GM19043 (cell line): ENCODE results near the gene PPP2R5E.
"Not testable (repeated sequence)": the region's sequence is repeated elsewhere in the genome, so short reads cannot be mapped to it uniquely, and the experiment has no call there.

Experiments
- ATAC-seq: cut with Tn5 transposase; IDR thresholded peaks from one replicate; pipeline ENCODE4 v1.9.1; 2021; ENCODE audit warnings: low read depth; ENCODE audit not compliant: unreplicated experiment

PPP2R5E gene

DNA sequence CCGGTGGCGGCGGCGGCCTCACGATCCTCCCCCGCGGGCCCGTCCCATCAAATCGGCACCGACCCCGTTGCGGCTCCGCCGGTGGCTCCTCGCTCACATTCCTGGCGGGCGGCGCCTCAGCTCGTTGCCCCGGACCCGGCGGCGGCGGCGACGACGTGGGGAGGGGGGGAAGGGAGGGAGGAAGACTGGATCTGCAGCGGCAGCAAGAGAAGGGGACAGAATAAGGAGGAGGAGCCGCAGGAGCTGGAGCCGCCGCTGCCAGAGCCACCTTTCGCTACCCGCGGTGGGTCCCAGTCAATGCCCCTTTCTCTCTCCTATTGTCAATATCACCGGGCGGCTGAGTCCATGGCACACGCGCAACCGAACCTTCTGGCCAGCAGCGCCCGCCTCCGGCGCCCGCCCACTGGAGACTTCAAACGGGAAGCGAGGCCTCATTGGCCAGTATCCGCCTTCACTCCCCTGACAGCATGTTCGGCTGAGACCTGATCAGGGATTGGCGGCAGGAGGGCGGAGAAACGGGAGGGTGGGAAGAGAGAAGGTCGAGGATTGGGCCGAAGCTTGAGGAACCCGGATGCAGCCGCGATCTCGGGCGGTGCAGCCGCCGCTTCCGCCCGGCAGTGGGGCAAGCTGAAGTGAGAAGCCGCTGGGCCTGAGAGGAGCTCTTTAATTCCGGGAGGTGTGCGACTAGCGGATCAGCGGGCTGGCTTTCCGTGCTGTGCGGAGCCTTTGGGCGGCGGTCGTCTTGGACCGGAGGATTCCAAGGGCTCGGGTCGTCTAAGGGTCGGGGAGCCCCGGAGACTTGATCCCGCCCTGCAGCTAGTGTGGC is at the start of gene PPP2R5E:
Gene PPP2R5E, minus strand, starts transcription at position 378 of the 826 bp plus-strand sequence. CDS start 3,692 bp downstream, outside the sequence.
- peak; percentile 94 for ATAC-seq

- not testable (repeated sequence) for ATAC-seq
Measured at GRCh38 chr14:63583046-63583445, 39.9 kb upstream of the PPP2R5E start.

DNA sequence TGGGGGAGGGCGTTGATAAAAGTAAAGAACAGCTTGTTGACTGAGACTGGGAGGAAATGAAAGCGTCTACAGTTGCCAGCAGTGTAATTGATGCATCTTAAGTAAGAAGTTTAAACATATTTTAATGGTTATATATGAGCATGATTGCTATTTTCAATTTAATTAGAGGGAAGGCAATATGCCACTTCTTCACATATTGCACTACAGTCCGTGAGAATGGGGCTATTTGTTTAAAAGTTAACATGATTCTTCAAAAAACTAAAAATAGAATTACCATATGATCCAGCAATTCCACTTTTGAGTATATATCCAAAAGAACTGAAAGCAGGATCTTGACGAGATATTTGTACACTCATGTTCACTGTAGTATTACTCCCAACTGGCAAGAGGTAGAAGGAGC is 38.3 kb upstream of the PPP2R5E start:
- ATAC-seq = no peak

DNA sequence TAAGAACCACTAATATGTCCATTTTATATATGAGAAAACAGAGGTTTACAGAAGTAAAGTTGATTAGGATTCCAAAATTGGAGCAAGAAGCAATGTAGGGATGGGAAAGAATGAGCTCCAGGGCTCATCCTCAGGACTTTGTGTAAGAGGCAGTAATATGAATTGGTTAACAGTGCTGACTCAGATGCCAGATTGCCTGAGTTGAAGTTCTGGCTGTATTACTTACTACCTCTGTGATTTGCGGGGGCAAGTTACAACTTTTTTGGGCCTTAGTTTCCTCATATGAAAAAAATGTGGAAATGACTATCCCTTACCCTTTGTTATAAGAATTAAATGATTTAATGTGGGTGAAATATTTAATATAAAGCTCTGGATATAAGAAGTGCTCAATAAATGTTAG is 35.1 kb upstream of the PPP2R5E start:
- ATAC-seq = no peak

- ATAC-seq = no peak
Measured at GRCh38 chr14:63573581-63573980, 30.4 kb upstream of the PPP2R5E start.

- no peak for ATAC-seq
Measured at GRCh38 chr14:63565448-63565847, 22.3 kb upstream of the PPP2R5E start.

DNA sequence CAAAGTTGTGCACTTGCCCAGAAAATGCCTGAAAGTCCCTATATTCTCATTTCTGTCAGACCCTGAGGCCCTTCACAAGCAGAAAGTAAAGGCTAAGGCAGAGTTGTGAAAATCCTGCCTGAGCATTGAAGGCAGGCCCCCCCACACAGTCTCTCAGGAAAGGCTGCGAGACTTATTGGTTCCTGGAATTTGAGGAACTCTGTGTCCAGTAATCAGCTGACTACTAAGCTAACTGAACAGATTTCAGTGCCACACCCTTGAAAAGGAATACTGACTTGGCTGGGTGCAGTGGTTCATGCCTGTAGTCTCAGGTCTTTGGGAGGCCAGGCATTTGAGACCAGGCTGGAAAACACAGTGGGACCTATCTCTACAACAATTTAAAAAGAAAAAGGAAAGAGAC is 21.1 kb upstream of the PPP2R5E start:
- ATAC-seq = no peak

- ATAC-seq = no peak
Measured at GRCh38 chr14:63563370-63564026, 20.3 kb upstream of the PPP2R5E start.

DNA sequence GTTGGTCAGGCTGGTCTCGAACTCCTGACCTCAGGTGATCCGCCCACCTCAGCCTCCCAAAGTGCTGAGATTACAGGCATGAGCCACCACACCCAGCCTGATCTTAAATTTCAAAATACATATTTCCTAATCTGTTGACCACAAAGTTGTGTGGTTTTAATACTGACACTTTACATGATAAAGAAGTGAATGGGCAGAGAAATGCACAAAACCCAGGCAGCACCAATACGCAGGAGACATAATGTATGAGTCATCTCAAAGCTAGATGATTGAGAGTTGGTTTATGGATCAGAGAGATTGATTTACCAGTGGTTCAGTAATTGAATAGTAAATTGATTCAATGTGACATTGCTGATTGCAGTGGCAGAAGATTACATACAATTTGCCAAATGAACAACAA is 19.2 kb upstream of the PPP2R5E start:
- no peak for ATAC-seq

- ATAC-seq = no peak
Measured at GRCh38 chr14:63555572-63555971, 12.4 kb upstream of the PPP2R5E start.

- no peak for ATAC-seq
Measured at GRCh38 chr14:63551332-63551731, 8.2 kb upstream of the PPP2R5E start.

- ATAC-seq = no peak
Measured at GRCh38 chr14:63547798-63548335, 4.7 kb upstream of the PPP2R5E start.

- ATAC-seq = no peak
Measured at GRCh38 chr14:63545431-63545830, 2.3 kb upstream of the PPP2R5E start.

- no peak for ATAC-seq
Measured at GRCh38 chr14:63544591-63545299, 1.6 kb upstream of the PPP2R5E start.

DNA sequence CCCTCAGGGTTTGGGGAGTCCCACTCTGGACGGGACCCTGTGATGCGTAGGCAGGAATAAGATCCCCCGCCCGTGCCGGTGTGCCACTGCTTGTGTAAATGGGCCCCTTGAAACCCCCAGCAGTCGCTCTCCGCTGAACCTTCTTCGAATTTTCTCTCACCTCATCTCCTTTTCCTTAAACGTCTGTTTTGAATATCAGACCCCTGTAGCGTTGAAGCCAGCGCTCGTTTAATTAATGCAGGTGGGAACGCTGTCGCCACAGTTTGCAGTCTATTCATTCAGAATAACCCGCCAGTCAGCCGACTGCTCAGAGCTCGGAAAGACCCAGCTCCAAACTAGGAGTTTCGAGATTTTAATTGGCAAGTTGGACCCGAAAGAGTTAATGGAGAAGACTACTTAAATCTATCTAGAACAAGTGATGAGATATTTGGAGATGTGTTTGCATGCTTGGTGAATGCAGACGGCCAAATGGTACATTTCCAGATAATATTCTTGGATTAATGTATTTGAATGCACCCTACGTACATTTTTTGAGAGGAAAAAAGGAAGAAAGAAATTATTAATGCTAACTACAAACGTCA is 739 bp upstream of the PPP2R5E start:
- ATAC-seq = peak; percentile 11

DNA sequence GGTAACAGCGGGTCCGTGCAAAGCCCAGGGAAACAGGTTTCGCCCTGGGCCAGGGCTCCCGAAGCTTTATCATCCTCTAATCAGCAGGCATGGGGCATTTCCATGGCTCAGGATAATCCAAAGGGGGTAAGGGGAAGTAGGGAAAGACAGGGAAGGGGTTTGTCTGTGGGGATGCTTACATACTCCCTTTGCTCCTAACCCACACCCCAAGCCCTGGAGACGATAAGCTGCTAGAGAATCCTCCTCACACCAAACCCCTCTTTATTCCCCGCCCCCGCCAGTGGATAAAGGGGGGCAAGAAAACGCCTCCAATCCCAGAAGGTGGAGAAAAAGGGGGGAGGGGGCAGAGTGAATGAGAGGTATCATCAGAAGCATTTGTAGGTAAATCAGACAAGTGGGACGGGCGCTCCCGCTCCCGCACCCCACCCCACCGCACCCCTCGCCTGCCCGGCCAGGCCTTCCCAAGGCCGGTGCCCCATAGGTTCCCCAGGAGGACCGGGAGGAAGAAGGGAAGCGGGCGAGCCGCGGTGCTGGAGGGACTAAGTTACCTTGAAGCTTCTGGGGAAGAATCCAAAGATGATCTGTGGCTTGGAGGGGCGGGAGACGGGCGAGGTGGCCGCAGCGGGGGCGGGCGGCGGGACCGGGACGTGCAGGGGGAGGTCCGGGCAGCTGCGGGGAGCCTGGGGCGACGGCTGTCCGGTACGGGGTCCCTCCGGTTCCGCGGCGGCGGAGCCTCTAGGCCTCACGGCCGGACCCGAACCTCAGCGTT is 762 bp downstream of the PPP2R5E start:
- no peak for ATAC-seq

DNA sequence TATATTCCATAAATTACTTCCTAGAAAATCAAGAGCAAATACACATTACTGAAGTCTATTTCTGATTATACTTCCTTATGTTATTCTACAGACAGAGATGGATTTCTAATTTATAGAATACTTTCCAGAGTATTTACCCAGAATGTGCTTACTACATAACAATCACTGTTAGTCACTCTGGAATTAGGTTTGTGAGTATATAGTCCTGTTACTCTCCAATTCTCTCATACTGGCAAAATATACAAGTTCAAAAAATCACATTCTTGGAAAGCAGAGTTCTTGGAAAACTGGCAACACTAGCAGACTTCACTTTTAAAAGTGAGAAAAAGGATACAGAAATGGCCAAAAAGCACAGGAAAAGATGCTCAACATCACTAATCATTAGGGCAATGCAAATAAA is 7.3 kb downstream of the PPP2R5E start:
- no peak for ATAC-seq

DNA sequence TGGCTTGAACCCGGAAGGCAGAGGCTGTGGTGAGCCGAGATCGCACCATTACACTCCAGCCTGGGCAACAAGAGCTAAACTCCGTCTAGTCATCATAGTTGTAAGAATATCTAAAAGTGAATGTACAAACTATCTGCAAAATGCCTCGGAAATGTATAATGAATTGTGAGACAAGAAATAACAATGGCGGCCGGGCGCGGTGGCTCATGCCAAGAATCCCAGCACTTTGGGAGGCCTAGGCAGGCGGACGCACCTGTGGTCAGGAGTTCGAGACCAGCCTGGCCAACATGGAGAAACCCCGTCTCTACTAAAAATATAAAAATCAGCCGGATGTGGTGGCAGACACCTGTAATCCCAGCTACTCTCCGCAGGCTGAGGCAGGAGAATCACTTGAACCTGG is 9.7 kb downstream of the PPP2R5E start:
- no peak for ATAC-seq

- ATAC-seq = peak; percentile 72
Measured at GRCh38 chr14:63524537-63525155, 18.5 kb downstream of the PPP2R5E start.
